ENCODE measurements around the gene CREB5.

- TF ChIP-seq, protein P1, sequence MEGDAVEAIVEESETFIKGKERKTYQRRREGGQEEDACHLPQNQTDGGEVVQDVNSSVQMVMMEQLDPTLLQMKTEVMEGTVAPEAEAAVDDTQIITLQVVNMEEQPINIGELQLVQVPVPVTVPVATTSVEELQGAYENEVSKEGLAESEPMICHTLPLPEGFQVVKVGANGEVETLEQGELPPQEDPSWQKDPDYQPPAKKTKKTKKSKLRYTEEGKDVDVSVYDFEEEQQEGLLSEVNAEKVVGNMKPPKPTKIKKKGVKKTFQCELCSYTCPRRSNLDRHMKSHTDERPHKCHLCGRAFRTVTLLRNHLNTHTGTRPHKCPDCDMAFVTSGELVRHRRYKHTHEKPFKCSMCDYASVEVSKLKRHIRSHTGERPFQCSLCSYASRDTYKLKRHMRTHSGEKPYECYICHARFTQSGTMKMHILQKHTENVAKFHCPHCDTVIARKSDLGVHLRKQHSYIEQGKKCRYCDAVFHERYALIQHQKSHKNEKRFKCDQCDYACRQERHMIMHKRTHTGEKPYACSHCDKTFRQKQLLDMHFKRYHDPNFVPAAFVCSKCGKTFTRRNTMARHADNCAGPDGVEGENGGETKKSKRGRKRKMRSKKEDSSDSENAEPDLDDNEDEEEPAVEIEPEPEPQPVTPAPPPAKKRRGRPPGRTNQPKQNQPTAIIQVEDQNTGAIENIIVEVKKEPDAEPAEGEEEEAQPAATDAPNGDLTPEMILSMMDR (IDR thresholded peaks at IDR 0.05) = no peak
- TF ChIP-seq POLR2A (IDR thresholded peaks at IDR 0.05) = no peak
Measured at GRCh38 chr7:28432105-28432504, 19.8 kb downstream of the CREB5 start.

All from breast epithelium (tissue), 3 donors.